COR-L47 (cell line): ENCODE measurements around the gene OSBPL10.
"Not testable (repeated sequence)": the region's sequence is repeated elsewhere in the genome, so short reads cannot be mapped to it uniquely, and the experiment has no call there.

Source experiments
- DNase-seq: peaks from one replicate; lab custom pipeline; 2025; lab: John Stamatoyannopoulos, UW

Gene OSBPL10

DNA sequence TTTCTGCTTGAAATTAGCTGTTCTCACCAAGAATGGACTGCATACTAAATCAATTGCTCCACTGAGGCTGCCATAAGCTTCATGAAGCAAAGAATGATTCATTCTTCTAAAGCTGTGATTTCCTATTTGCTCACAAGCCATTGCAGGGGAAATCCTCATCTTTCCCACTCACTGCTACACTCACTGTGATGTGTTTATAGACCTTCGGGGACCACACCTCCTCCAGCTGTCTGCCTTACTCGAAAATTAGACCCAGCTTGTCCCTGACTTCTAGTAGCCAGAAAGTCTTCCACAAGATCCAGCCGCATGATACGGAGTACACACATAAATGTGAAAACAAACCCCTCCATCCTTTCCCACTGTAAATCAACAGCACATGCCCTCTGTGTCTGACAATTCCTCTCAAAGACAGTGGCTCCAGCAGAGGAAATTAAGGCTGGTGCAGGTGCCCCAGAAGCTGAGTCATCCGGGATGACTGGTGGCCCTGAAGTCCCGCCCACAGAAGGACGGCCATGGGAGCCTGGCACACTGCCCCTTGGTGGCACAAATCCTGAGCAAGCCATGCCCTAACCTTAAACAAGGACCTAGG, 276.4 kb downstream of the OSBPL10 start:
- DNase-seq: no peak

DNA sequence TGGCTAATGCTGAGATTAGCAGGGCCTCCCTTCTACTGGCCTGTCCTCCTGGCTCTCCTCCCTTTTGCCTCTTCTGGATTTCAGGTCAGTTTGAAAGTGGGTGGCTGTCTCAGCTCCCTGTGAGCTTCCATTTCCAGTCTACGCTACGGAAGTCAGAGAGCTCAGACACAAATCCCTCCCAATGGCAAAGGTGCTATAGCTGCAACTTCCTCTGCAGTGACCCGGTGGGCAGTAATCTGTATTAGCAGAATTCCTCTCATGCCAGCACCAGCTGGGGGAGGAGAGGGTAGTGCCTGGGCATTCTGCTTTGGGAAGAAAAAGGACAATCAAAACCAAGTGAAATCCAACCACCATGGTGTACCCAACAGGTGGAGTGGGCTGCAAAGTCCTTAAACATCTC, 276.9 kb downstream of the OSBPL10 start:
- no peak for DNase-seq

DNA sequence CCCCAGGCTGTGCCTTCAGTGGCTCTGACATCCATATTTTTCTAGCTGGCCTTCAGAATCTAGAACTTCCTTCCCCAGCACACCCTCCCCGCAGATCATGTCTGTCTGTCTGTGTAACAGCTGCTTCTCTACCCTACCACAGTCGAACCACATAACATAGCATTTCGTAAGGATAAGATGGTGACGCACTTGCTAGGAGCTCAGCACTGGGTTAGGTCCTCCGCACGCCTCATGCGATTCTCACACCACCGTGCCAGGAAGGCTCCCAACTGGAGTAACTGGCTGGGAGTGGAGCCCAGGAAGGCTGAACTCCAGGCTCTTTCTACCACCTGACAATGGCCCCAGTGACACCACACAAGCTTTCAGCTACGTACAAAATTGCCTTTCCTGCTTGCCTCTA, 279.8 kb downstream of the OSBPL10 start:
- DNase-seq: no peak

DNA sequence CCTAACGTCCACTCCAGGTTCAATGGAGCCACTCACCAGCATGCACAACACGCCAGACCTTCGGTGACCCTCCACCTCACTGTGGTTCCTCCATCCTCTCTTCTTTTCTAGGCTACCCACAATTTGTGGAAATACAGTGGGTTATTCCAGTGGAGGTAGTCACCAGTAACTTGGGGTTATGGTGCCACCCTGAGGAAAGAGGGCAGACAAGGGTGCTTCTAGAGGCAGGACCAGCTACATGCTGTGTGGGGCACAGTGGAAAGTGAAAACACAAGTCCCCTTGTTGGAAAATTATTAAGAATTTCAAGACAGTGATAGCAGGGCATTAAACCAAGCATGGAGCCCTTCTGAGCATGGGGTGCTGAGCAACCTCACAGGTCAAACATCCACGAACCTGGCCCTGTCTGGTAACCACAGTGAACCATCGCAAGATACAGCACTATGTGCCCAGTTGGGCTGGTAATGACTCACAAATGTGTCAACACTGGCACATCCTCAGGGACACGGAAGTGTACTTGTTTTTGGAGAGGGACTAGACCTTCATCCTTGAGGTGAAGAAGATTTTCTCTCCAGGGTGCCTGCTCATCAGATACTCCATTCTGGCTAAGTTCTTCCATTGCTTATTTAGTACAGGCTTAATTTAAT, 281.6 kb downstream of the OSBPL10 start:
- no peak for DNase-seq

DNA sequence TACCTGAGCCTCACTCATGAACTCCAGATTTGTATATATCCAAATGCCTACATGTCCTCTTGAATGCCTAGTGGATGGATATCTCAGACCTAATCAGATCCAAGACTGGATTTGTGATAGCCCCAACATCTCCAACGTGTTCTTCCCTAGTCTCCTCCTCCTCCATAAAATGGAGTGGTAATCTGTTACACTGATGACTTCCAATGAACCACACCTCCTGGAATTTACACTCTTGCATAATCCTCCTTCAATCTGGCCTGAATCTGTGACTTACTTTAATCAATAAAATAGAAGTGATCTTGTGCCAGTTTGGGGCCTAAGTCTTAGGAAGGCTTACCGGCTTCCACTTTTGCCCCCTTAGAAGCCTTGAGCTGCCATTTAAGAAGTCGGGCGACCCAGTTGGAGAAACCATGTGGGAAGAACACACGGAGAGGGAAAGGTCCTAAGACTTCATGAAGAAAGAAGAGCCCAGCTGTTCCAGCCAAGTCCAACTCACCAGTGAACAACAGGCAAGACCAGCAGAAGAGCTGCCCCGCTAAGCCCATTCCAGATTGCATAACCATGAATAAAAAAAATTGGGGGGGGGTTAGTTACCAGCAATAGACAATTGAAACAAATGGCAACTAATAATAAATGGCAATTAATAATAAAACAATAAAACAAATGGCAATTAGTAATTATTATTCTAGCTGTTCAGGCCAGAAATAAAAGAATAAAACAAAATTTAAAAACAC, 284.1 kb downstream of the OSBPL10 start:
- DNase-seq: no peak

DNA sequence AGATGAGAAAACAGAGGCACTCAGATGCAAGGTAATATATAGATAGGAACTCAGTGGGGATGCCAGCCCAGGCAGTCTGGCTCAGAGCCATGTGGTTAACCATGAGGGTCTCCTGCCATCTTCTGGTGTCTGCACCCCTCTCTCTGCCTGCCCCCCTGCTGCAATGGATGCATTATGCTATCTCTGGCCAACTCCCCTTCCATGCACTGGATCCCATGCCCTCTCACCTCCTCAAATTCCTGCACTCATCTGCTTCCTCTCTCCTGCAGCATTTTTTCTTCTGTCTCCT, 285.1 kb downstream of the OSBPL10 start:
- DNase-seq: no peak

DNA sequence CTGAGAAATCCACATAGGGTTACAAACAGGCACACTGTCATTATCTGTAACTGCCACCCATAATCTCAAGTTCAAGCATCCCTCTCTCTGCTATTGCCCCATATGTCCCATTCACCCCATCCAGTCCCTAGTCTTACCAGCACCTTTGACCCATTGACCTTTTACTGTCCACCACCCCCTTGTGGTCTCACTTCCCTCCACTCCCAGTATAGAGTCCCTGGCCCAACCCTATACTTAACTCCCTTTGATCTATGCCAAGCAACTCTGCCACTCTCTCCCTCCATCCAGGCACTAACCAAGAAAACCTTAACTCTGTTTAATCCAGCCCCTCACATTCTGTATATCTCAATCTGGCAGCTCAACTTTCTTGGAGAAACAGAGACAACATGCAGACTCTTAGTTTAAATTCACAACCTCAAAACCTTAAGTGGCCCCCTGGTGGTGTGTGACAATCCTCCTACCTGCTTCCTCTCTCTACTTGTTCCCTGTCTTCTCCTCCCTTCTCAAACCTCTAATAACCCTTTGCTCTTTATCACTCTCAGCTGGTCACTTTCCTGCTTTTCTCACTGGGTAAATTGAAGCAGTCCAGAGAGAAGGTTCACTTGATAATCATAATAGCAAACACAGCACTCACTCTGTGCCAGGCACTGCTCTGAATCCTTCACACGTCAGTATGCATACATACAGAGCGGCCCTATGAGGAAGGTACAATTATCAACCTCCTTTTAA, 285.6 kb downstream of the OSBPL10 start:
- DNase-seq: no peak

DNA sequence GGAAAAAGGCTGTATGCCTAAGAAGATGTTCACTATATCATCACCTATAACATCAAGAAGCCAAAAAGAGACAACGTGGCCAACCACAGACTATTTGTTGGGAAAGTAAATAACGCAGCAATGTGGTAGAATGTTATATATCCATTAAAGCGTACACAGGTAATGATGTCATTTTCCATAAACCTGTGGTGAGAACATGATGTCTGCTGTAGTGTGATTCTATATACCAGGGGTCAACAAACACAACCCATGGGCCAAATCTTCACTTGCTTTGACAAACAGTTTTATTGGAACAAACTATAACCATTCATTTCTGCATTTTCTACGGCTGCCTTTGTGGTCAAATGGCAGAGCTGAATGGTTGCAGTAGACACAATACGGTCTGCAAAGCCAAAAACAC, 287.7 kb downstream of the OSBPL10 start:
- no peak for DNase-seq

DNA sequence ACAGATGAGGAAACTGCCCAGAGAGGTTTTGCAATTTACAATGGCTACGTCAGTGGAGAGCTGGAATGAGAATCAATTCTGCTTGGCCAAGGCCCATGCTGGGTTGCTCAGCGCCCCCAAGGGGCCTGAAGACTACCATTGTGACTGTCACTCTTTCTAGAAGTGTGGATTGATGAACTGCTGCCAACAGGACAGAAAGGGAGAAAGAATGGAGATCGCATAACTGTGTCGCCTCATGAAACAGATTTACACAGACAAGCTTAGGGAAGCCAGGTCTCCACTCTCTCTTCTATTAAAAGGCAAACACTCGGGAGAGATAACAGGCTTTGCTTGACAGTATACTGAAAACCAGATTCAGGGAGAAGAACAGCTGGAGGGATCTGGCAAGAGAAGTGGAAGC, 288.3 kb downstream of the OSBPL10 start:
- DNase-seq: no peak

DNA sequence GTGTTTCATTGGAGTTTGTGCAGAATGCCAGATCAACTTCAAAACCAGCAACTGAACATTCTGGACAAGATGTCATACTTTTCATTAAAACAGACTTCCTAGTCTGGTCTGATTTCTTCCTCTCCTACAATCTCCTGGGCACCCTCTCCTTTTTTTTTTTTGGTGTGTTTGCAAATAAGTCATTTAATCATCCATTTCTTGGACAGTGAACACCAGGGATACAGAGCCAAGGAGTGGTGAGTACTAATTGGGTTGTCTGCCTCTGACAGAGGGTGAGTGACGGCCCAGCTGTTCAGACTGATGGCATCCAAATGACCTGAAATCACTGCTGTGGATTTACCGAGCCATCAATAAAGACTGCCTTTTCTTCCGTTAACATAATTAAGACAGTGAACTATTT, 290.3 kb downstream of the OSBPL10 start:
- no peak for DNase-seq

DNA sequence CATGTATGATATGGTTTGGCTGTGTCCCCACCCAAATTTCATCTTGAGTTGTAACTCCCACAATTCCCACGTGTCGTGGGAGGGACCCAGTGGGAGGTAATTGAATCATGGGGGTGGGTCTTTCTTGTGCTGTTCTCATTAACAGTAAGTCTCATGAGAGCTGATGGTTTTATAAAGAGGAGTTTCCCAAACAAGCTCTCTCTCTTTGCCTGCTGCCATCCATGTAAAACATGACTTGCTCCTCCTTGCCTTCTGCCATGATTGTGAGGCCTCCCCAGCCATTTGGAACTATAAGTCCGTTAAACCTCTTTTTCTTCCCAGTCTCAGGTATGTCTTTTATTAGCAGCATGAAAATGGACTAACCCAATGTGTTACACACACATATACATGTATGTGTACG, 291.5 kb downstream of the OSBPL10 start:
- DNase-seq: not testable (repeated sequence)

DNA sequence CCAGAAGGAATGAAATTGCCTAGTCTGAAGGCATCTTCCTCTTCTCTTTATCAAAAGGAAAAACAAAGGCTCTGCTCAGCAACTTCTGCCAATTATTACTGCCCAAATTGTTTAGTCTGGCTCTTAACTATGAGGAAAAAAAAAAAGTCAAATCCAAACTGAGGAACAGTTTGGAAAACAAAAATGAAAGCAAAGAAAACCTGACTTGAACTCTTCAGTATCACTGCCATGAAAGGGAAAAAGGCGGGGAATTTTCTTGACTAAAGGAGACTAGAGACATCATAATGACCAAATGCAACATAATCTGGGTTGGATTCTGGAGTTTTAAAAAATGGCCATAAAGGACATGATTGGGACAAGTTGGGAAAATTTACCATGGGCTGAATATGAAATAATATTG, 292.1 kb downstream of the OSBPL10 start:
- DNase-seq: no peak

DNA sequence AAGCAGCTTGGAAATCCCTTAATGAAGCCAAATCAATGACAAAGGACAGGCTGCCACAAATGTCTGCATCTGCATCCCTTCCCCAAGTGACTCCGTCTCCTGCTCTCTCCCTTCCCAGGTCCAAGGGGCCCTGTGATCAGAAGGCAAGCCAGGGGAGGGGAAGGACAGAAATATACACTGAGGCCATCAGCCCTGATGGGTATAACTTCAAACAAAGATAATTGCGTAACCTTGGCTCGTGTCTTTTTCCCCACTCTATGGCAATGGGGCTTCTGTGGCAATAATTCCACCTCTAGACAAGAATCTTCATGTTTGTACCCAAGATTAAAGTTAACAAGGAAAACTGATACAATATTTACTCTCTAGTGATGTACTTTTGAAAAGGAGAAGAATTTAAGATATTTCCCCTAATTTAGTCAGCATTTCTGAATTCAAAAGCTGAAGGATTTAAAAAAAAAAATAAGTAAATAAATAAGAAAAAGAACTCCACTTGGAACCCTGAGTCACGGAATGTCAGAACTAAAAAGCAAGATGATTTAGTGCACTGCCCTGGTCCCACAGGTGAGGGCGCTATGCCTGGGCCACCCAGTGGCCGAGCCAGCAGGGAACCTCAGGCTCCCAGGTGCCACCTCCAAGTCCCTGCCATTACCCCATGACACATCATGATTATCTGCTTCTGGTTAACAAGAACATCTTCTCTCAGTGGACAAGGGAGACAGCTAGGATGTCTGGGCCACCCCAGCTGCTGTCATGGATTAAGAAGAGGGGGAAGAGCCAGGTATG, 293.9 kb downstream of the OSBPL10 start:
- DNase-seq: no peak

DNA sequence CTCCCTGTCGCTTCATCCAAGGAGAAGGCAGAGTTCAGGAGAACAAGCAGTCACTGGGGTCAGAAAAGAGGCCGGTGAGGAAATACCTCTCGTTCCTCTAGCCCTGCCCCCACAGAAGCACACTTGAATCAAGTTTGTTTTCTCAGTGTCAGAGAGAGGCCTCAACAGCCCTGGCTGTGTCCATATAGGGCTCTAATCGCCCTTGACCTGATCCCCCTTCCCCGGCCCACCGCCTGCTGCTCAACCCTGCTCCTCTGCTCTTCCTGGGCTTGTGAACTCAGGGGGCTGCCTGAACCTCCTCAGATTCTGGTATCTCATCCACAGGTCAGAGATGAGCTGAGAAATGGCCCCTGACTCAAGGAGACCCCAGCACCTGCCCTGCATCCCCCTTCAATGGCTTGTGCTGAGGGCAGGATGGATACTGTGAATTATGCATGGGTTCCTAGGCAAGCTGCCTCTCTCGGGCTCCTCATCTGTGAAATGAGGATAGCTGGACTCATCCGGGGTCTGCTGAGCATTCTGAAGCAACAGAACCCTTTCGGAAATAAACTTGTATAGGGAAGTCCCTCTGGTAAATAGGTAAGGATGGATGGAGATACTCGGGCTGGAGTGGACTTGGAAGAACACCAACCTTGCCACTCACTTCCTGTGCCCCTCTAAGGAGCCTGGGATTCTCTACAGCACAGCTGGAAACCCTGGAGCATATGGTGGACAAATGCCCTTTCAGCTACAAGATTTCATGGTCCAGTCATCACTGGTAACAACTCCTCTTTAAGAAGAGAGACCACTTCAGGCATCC, 300.8 kb downstream of the OSBPL10 start:
- no peak for DNase-seq

DNA sequence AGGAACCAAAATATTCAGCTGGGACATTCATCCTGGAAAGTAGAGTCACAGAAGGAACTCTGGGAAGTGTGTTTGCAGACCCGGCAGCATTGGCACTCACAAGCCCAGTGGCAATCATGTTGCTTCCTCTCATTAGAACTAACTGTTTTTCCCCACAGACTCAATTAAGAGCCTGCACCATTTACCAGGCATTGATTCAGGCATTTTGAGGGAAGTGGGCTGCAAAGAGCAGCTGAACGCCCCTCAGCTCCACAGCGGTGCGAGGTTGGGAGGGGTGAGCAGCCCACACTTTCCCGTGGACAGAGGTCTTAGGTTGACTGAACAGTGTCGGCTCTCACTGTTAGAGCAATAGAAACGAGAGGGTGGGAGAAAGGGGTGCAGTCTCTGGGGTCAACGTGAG, 304.5 kb downstream of the OSBPL10 start:
- no peak for DNase-seq

DNA sequence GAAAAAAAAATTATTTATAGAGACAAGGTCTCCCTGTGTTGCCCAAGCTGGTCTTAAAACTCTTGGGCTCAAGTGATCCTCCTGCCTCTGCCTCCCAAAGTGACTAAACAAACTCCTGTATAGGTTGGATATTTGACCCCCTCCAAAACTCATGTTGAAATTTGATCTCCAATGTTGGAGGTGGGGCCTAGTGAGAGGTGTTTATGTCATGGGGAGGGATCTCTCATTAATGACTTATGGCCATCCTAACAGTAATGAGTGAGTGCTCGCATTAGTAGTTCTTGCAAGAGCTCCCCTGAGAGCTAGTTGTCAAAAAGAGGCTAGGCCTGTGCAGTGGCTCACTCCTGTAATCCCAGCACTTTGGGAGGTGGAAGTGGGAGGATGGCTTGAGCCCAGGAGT, 307.1 kb downstream of the OSBPL10 start:
- no peak for DNase-seq

DNA sequence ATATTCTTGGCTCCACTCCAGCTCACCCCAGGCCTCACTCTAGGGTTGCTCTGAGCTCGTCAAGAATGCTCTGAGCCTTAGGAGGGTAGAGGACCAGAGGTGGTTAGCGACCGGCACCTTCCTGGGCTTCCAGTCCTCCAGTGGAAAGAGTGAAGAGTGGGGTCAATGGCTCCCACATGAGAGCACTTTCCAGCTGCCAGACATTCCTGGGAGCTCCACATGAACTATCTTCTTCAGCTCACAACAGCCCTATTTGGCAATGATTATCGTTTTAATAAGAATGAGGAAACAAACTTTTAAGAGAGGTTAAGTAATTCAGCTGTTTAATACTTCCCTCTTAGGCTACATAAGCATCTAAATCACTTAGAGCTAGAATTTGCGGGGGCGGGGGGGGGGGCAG, 309.1 kb downstream of the OSBPL10 start:
- DNase-seq: no peak

DNA sequence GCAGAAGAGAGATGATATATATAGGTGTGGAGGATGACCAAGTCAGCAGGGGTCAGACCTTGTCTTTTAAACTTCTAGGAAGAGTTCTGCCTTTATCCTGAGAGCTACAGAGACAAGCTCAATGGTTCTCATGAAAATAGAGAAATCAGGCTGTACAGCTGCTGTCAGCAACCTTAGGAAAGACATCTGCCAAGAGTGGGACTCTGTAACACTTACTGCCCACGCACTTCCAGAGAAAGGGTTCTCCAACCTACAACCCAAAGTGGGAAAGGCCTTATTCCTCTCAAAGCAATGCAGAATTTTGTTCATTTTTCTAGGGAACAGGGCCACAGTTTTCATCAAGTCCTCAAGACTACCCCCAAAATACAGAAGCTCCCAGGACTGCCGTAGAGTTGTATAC, 309.6 kb downstream of the OSBPL10 start:
- DNase-seq: no peak

DNA sequence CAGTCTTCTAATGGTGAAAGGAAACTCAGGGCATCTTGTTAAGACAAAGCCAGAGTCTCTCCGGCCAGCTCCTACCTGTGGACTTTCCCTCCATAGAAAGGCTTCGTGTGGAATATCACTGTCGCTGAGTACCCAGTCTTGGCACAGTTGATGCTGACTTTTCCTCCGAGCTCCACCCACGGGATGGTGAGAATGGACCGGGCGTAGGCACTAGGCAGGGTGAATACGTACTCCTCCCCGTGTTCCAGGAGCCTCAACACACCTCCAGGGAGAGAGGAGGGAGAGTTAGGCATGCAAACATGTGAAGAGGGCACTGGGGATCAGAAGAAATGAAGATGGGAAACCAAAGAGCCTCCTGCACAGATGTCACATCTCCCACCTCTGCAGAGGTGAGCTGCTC, 310.3 kb downstream of the OSBPL10 start:
- no peak for DNase-seq

DNA sequence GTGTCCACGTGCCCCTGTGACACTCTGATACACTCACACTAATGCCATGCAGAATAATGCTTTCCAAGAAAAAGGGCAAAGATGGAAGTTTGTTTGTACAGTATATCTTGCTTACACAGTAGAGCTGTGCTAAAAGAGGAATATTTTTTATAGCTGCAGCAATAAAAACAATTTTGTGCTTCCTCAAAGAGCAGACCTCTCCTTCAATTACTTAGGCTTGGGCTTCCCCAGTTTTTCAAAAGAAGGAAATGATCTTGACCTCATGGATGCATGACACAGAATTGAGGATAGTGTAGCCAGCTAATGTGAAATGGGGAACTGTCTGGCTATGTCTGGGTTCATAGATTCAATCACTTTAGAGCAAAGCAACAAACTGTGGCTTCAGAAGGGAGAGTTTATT, 310.9 kb downstream of the OSBPL10 start:
- DNase-seq: no peak

DNA sequence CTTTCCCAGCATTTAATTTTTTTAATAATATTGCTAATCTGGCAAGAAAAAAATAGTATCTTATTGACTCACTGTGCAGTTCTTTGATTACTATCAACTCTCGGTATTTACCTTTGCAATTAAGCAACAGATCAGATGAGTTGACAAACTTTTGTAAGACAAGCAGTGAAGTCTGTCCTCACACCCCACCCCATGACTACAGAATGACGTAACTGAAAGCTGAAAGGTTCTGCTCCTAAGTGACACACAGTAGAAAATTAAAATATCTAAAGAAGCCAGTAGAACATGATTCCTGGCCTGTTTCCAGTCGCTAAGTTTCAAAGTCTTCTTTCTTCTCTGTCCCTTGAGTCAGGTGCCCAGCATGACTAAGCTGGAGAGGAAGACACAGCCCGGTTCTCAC, 312.8 kb downstream of the OSBPL10 start:
- DNase-seq: no peak

DNA sequence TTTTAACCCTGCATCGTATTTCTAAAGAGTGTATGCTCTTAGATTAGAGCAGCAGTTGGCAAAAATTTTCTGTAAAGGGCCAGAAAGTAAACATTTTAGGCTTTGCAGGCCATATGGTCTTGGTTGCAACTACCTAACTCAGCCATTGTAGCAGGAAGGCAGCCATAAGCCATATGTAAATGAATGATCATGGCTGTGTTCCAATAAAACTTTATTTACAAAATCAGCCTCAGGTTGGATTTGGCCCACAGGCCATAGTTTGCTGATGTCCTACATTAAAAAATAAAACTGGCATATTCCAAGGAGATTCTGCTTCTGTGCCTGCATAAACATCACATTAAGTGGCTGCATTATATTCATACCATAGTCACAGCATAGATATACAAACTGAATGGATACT, 313.5 kb downstream of the OSBPL10 start:
- no peak for DNase-seq
